Measurements from ENCODE around the gene PLK3. TPM values are rescaled to one million over a fixed set of nuclear protein-coding genes. Genes with fewer than 3 reads are reported as not detected.
"Not testable (repeated sequence)": the region's sequence is repeated elsewhere in the genome, so short reads cannot be mapped to it uniquely, and the experiment has no call there.

The PLK3 gene
- total RNA-seq, 1 donor from 2014 or later, result 7.5 TPM

DNA sequence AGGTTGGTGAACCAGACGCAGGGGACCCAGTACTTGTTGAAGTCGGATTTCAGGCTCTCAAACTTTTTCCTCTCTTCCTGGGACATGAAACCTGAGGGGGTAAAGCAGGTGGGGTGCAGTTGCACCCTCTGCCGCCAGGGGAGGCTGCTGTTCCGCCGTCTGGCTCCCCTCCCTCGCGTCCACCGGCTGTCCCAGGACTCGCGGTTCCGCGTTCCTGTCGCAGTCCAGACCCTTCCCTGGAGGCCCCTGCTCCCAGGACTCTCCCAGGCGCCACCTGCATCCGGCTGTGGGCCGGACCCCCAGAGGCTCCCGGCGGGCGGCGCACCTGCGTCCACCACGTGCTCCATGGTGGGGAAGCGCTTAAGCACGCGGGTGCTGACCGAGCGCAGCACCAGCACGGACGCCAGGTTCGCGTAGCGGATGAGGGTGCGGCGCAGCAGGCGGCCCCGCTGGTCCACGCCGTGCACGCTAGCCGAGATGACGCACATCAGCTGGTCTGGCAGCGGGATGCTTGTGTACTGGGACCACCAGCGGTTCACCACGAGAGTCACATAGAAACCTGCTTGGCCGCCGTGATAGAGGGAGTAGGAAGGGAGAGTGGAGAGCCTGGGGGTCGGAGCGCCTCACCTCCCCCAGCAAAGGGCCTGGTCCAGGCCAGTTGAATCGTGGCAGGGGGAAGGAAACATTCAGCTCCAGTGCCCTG is 13.9 kb upstream of the PLK3 start:
- peak; percentile 79 for DNase-seq
- intact Hi-C loops (cut with micrococcal nuclease), result no loop called here
- peak; percentile 73 for ATAC-seq

DNA sequence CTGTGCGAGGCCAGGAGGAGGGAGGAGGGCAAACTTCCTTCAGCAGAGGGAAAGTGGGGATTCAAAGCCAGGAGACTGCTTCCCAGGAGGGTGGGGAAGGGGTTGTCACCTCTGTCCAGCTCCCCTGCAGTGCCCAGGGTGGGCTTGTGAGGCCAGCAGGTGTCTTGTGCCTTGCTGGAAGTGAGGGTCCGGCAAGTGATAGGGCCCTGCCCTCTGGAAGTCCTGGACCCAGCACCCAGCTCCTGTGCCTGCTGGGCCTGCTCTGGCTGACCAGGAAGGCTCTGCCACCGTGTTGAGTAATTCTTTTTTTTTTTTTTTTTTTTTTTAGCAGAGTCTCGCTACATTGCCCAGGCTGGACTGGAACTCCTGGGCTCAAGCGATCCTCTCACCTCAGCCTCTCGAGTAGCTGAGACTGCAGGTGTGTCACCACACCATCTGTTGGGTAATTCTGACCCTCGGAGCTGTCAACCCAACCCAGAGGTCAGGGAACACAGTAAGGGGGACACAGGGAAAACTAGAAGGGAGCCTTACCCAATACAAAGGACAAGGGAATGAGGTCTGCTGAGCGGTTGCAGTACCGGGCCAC is 13.2 kb upstream of the PLK3 start:
- intact Hi-C loops (cut with micrococcal nuclease), result no loop called here
- ATAC-seq (no peak), DNase-seq (no peak)

DNA sequence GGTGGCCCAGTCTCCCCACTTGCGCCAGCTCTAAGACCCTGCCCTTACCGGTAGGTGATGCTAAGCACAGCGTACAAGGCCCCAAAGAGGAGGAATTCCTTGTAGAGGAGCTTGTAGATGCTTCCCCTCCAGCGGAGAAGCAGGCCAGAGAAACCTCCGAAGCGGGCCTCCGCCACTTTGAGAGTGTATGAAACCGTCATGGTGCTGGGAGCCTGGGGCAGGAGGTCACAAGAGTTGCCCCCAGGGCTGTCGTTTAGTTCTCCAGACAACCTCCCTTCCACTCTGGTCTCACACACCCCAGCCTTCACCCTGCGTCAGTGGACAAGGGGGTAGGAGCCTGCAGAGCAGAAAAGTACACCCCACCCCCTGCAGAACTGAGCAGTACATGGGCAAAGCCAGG is 12.7 kb upstream of the PLK3 start:
- no peak for DNase-seq
- intact Hi-C loops (cut with micrococcal nuclease), result no loop called here
- ATAC-seq, result no peak

DNA sequence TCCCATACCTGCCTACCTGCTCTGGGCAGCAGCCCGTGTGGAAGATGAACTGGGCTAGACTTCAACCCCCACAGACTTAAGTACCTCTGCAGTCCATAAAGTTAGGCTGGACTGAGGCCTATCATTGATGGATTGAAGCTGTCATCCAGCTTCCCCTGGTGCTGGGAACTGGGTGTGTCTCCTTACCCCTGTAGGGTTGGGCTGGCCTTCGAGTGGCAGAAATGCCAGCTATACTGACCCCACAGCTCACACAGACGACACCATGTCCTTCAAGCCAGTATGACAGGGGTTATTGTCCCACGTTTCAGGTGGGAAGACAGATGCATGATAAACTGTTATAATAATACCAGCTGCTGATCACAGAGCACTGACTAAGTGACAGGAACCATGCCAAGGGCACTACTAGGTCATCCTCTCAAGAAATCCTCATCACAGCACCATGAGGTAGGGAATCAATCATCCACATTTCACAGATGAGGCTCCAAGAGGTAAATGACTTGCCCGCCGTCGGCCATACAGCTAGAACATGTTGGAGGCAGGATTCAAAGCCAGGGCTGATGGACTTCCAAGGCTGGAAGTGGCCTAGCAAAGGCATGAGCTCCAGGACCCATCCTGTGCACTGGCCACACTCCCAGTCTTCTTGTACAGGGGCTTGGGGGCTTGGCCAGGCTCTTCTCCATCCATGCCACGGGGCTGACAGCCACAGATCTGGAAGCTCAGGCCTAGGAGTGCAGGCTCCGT is 11.9 kb upstream of the PLK3 start, which contains the start of gene BEST4:
BEST4 (minus strand) TSS at position 51 of the 741 bp plus-strand sequence. CDS start 465 bp downstream, outside the sequence.
- intact Hi-C loops (cut with micrococcal nuclease), result no loop called here
- DNase-seq (no peak), ATAC-seq (no peak)

DNA sequence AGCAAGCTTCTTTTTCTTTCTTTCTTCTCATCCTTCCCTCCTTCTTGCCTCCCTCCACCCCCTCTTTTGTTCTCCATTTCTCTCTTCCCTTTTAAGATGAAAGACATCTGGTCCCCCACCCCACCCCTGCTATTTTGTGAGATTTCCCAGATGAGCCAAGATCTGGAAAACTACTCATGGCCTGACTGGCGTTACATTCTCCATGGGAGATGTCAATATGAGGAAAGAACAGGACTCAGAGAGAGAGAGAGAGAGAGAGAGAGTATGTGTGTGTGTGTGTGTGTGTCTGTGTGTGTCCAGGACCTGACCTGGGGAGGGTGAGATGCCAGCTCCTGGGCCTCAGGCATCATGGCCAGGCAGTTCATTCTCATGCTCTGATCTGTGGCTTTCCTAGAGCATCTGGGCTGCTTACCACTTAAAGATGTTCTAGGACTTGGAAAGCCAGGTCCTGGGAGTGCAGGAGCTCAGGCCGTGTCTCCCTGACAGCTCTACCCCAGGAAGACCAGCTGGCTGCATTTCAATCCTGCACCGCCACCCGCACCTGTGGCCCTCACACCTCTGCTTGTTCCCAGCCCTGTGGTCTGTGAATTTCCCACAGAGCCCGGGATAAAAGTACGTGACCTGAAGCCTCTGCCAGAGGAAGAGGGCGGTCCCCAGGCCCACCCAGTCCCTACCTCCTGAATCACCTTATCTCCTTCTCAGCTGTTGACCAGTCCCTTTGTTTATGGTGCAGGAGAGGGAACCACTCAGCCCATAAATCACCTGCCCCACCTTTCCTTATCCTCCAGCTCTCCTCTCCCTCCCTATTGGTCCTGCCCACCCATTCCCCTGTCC is 9.0 kb upstream of the PLK3 start:
- intact Hi-C loops (cut with micrococcal nuclease), result no loop called here
- DNase-seq (no peak), ATAC-seq (no peak)

DNA sequence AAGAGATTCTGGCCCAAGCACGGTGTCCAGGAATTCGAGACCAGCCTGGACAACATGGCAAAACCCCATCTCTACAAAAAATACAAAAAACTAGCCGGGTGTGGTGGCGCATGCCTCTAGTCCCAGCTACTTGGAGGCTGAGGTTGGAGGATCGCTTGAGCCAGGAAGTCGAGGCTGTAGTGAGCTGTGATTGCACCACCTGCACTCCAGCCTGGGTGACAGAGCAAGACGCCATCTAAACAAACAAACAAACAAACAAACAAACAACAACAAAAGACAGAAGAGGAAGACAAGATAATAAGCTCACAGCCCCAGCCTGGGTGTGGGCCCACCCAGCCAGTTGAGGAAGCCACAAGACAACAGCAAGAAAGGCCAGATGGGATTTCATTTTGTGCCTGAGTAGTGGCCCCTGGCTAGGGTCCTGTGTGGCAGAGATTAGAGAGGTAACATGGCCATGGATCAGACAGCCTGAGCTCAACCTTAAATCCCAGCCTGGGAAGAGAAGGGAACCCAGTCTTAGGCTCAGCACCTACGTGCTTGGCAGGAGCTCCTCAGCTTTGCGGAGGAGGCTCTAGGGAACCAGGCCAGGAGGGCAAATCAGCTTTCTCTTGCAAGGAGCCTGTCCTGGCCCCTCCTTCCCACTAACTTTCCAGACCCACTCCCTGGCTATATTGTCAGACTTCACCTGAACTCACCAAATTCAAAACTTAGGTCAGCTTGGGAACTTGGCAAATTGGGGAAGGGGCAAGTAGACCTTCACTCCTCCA is 7.3 kb upstream of the PLK3 start:
- intact Hi-C loops (cut with micrococcal nuclease), result no loop called here
- ATAC-seq, result no peak
- no peak for DNase-seq

DNA sequence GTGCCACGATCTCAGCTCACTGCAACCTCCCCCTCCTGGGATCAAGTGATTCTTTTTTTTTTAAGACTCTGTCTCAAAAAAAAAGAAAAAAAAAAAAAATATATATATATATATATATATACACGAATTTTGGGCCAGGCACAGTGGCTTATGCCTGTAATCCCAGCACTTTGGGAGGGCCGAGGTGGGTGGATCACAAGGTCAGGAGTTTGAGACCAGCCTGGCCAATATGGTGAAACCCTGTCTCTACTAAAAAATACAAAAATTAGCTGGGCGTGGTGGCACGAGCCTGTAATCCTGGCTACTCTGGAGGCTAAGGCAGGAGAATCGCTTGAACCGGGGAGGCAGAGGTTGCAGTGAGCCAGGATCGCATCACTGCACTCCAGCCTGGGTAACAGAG is 2.3 kb upstream of the PLK3 start:
- DNase-seq; intact Hi-C loops (cut with micrococcal nuclease); ATAC-seq: not testable (repeated sequence)

DNA sequence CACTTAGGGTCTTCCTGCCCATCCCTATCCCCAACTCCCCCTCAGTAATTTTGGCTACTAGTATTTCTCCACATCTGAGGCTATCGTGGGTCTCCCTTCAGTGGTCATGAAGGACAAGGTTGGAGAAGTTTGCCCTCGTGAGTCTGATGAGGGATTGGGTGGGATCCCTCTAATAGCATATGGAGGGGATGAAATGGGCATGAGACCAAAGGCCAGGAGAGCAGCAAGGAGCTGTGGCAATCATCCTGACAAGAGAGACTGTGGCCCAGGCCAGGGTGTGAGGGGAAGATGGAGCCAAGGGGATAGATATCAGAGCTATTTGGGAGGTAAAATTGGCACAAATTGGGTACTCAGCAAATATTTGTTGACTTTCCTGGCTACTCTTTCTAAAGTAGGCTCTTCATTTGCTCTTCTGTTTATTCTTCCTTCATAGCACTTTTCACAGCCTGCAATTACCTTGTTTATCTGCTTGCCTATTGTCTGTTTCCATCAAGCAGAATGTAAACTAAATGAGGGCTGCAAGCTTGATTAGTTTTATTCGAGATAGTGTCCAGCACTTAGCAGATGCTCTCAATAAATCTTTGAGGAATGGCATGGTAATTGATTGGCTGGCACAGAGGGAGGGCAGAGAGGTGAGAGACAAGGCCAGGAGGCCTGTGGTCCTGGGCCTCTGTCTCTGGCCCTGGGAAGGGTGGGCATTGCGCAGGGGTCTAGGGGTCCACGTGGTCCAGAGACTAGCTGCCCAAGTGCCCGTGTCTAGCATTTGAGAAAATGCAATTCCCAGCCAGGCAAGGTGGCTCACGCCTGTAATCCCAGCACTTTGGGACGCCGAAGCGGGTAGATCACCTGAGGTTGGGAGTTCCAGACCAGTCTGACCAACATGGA is 1.5 kb upstream of the PLK3 start:
- DNase-seq (no peak), ATAC-seq (no peak)
- intact Hi-C loops (cut with micrococcal nuclease), result no loop called here

DNA sequence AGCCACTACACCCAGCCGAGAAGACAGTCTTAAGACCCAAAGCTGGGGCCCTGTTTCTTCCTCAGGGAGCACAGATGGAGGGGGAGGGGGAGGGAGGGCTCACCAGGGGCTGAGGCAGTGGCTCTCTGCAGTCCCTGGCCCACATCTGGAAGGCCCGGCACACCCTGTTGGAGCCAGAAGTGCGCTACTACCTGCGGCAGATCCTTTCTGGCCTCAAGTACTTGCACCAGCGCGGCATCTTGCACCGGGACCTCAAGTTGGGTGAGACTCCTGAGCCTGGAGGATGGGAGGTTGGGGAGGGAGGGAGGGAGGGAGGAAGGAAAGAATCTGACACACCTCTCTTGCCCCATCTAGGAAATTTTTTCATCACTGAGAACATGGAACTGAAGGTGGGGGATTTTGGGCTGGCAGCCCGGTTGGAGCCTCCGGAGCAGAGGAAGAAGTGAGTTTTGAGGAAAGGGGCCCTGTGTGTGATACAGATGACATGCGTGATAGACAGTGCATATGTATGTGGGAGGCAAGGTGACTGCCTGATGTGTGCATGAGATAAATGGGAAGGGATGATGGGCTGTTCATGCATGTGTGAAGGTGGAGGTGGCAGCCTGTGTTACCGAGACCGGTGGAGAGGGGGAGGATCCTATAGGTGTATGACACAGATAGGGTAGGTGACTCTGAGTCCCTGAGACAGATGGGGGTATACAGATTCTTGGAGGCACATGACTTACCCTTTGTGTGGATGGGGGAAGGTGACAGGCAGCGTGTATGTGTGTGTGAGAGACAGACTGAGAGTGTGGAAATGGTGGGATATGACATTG is 1.5 kb downstream of the PLK3 start:
- no peak for DNase-seq
- intact Hi-C loops (cut with micrococcal nuclease), result no loop called here
- no peak for ATAC-seq

- DNase-seq, result no peak
- intact Hi-C loops (cut with micrococcal nuclease), result no loop called here
Observed at GRCh38 chr1:44802306-44803061, 2.3 kb downstream of the PLK3 start.

DNA sequence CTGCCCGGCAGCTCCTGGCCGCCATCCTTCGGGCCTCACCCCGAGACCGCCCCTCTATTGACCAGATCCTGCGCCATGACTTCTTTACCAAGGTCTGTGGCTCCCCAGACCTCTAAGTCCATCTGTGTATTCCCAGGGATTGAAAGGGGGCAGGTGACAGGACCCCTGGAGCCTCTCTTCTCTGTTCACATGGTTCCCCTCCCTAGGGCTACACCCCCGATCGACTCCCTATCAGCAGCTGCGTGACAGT is 2.8 kb downstream of the PLK3 start:
- intact Hi-C loops (cut with micrococcal nuclease), result no loop called here
- ATAC-seq, result no peak
- no peak for DNase-seq

More at GRCh38 chr1:44802306-44803061, 2.3 kb downstream of the PLK3 start:
- no peak for ATAC-seq

DNA sequence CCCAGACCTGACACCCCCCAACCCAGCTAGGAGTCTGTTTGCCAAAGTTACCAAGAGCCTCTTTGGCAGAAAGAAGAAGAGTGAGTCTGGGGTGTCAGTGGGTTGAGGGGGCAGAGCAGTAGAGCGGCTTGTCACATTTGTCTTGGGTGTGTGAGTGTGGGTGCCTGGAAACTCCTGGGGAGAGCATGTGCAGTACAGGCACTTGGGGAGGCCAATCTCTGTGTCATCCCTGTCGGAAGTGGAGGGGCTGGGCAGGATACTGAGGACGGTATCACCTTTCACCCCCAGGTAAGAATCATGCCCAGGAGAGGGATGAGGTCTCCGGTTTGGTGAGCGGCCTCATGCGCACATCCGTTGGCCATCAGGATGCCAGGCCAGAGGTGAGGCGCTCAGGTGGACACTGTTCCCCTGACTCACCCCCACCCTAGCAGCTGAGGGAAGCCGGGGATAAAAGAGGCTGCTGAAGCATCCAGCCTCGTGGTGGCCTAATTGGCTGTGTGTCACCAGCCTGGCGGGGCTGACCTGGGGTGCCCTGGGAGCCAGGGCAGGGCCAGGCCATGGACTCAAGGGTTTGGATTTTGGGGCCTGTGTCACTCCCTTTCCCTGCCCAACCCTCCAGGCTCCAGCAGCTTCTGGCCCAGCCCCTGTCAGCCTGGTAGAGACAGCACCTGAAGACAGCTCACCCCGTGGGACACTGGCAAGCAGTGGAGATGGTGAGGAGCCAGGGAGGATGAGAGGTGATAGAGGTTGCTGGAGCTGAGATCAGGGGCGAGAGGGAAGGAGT is 3.3 kb downstream of the PLK3 start:
- no peak for ATAC-seq
- intact Hi-C loops (cut with micrococcal nuclease), result no loop called here
- DNase-seq, result no peak

- ATAC-seq (no peak), DNase-seq (no peak)
- intact Hi-C loops (cut with micrococcal nuclease), result no loop called here
Observed at GRCh38 chr1:44805311-44806024, 5.3 kb downstream of the PLK3 start.

GRCh38 chr1:44806025-44806703 is 6.0 kb downstream of the PLK3 start:
- DNase-seq (peak; percentile 49), ATAC-seq (no peak)
- intact Hi-C loops (cut with micrococcal nuclease), result no loop called here
